HCT116 (cell line): Measurements from ENCODE around the gene DYDC2. TPM values are rescaled to one million over a fixed set of nuclear protein-coding genes. Genes with fewer than 3 reads are reported as not detected.

ENCODE experiments used
- ATAC-seq: fragments of 200-7000 bp; cut with Tn5 transposase; 2 replicates; pipeline ENCODE4 v1.9.1; 2020; ENCODE audit warnings: mild to moderate bottlenecking, moderate library complexity
- BruUV-seq: library from RNA; stranded (reverse); fragments of 400-500 nt; replicated peaks from 2 replicates; lab custom pipeline; 2021; lab: Mats Ljungman, UMichigan
- CTCF ChIA-PET: fragments of 300-600 bp; sonication (Branson Sonifier 250); formaldehyde crosslinking; loops from one replicate; lab custom pipeline; 2021; ENCODE audit warnings: antibody characterized with exemption; lab: Charles Lee
- POLR2A ChIA-PET: fragments of 300-600, 350-600 bp; sonication (Branson Sonifier 250); formaldehyde crosslinking; loops from one replicate; lab custom pipeline; 2021; ENCODE audit warnings: antibody characterized with exemption; lab: Charles Lee
- RAD21 ChIA-PET, 2 experiments: fragments of 300-600 bp; sonication (Branson Sonifier 250); formaldehyde crosslinking; loops; one replicate each; lab custom pipeline; 2023; ENCODE audit warnings: low total read pairs in 2 of 2; ENCODE audit not compliant: uncharacterized antibody in 2 of 2, unreplicated experiment in 2 of 2, low non-redundant PET in 1 of 2; lab: Charles Lee
- DNase-seq: peaks from one replicate; pipeline ENCODE4 v3.0.0-alpha.2; 2010; ENCODE audit warnings: low read depth, low spot score
- H2AFZ ChIP-seq: fragments of 200-600 bp; shearing (Covaris generic), sonication (generic); 2 replicates; pipeline ENCODE4 v1.6.1; 2017; ENCODE audit warnings: low read depth, mixed run types, mixed read lengths, antibody characterized with exemption, low read length; ENCODE audit not compliant: poor library complexity, severe bottlenecking
- H3K27ac ChIP-seq: 2 replicates; pipeline ENCODE4 v1.5.1; 2012; ENCODE audit warnings: low read depth, low read length
- H3K27me3 ChIP-seq: fragments of 200-600 bp; sonication (generic); 2 replicates; pipeline ENCODE4 v1.6.1; 2016; ENCODE audit warnings: mixed run types, low read length, mixed read lengths; ENCODE audit not compliant: insufficient read depth
- H3K36me3 ChIP-seq, 2 experiments: fragments of 200-500 bp in 1 of 2; fragments of 200-600 bp in 1 of 2; sonication (Bioruptor generic) in 1 of 2; sonication (generic) in 1 of 2; 2 replicates each; pipeline versions ENCODE4 v1.5.1 to v1.6.1; 2014 to 2016; ENCODE audit warnings: low read length in 2 of 2, inconsistent platforms in 1 of 2, mixed read lengths in 1 of 2, mixed run types in 1 of 2; ENCODE audit not compliant: insufficient read depth in 2 of 2, control insufficient read depth in 1 of 2
- H3K4me1 ChIP-seq, 2 experiments: fragments of 200-600 bp in 1 of 2; sonication (generic) in 1 of 2; 2 replicates each; pipeline versions ENCODE4 v1.5.1 to v1.6.1; 2012 to 2017; ENCODE audit warnings: low read length in 2 of 2, inconsistent platforms in 1 of 2, mild to moderate bottlenecking in 1 of 2, mixed read lengths in 1 of 2, mixed run types in 1 of 2, moderate library complexity in 1 of 2; ENCODE audit not compliant: insufficient read depth in 2 of 2, control insufficient read depth in 1 of 2
- H3K4me2 ChIP-seq: fragments of 200-600 bp; sonication (generic); 2 replicates; pipeline ENCODE4 v1.6.1; 2017; ENCODE audit warnings: mixed run types, low read length, mixed read lengths
- H3K4me3 ChIP-seq, 2 experiments: fragments of 200-600 bp in 1 of 2; sonication (generic) in 1 of 2; replicated peaks in 1 of 2; 2 replicates each; pipeline ENCODE4 v1.5.1; 2011 to 2016; ENCODE audit warnings: low read length in 2 of 2, control low read depth in 1 of 2, low read depth in 1 of 2, mild to moderate bottlenecking in 1 of 2, mixed read lengths in 1 of 2, mixed run types in 1 of 2
- H3K79me2 ChIP-seq: fragments of 200-600 bp; sonication (generic); 2 replicates; pipeline ENCODE4 v1.6.1; 2017; ENCODE audit warnings: mild to moderate bottlenecking, mixed run types, low read length, moderate library complexity, mixed read lengths; ENCODE audit not compliant: insufficient read depth
- H3K9ac ChIP-seq: fragments of 200-600 bp; sonication (generic); 2 replicates; pipeline ENCODE4 v1.6.1; 2016; ENCODE audit warnings: low read length, mixed read lengths
- H3K9me2 ChIP-seq: fragments of 200-600 bp; sonication (generic), shearing (Covaris generic); 2 replicates; pipeline ENCODE4 v1.6.1; 2017; ENCODE audit warnings: mixed run types, mild to moderate bottlenecking, moderate library complexity; ENCODE audit not compliant: insufficient read depth
- H3K9me3 ChIP-seq, 2 experiments: fragments of 200-500 bp in 1 of 2; fragments of 200-600 bp in 1 of 2; sonication (Bioruptor generic) in 1 of 2; sonication (generic) in 1 of 2; 2 replicates each; pipeline ENCODE4 v1.6.1; 2014 to 2017; ENCODE audit warnings: low read length in 2 of 2, mixed read lengths in 2 of 2, inconsistent platforms in 1 of 2, low read depth in 1 of 2, mild to moderate bottlenecking in 1 of 2, mixed run types in 1 of 2, moderate library complexity in 1 of 2; ENCODE audit not compliant: control insufficient read depth in 1 of 2, insufficient read depth in 1 of 2
- H4K20me1 ChIP-seq: fragments of 200-600 bp; sonication (generic), shearing (Covaris generic); 2 replicates; pipeline ENCODE4 v1.6.1; 2017; ENCODE audit warnings: mixed run types, mild to moderate bottlenecking, moderate library complexity; ENCODE audit not compliant: insufficient read depth
- EGR1 ChIP-seq: IDR thresholded peaks from 2 replicates; pipeline ENCODE4 v1.6.1; 2012; ENCODE audit warnings: low read depth
- EZH2phosphoT487 ChIP-seq: fragments of 200-600 bp; IDR thresholded peaks from 2 replicates; pipeline ENCODE4 v1.6.1; 2018; ENCODE audit warnings: antibody characterized with exemption, borderline replicate concordance
- JUND ChIP-seq: IDR thresholded peaks from 2 replicates; pipeline ENCODE4 v1.6.1; 2012
- POLR2A ChIP-seq: IDR thresholded peaks from 2 replicates; pipeline ENCODE4 v1.7.0; 2011; ENCODE audit warnings: borderline replicate concordance; ENCODE audit not compliant: insufficient read depth, insufficient read length; ENCODE audit errors: extremely low read depth
- POLR2AphosphoS5 ChIP-seq: IDR thresholded peaks from 2 replicates; pipeline ENCODE4 v1.6.1; 2011; ENCODE audit warnings: mild to moderate bottlenecking, low read depth, low read length, moderate library complexity
- SIN3A ChIP-seq: IDR thresholded peaks from 2 replicates; pipeline ENCODE4 v1.6.1; 2012; ENCODE audit warnings: low read depth
- TCF7L2 ChIP-seq: IDR thresholded peaks from 2 replicates; pipeline ENCODE4 v1.7.0; 2011; ENCODE audit warnings: borderline replicate concordance, inconsistent platforms; ENCODE audit not compliant: insufficient read depth, insufficient read length; ENCODE audit errors: extremely low read depth
- ZNF274 ChIP-seq: fragments of 200-500 bp; sonication (Bioruptor generic); IDR thresholded peaks from 2 replicates; pipeline ENCODE4 v1.6.1; 2014; ENCODE audit warnings: mild to moderate bottlenecking, low read depth, low read length, inconsistent platforms
- intact Hi-C: fragments of 100-400 bp; cut with micrococcal nuclease; formaldehyde crosslinking; loops from 2 replicates; pipeline ENCODE4 v1.10.0; 2022
- total RNA-seq: library from RNA; stranded (reverse); gene quantifications from one replicate; pipeline ENCODE4 v1.2.1, GENCODE V29; 2021; ENCODE audit not compliant: unreplicated experiment
- TF ChIP-seq, protein P1 (sequence below): IDR thresholded peaks from 2 replicates; pipeline ENCODE4 v1.6.1; 2011; ENCODE audit warnings: mild to moderate bottlenecking, low read length, moderate library complexity; ENCODE audit not compliant: insufficient replicate concordance; ENCODE audit errors: extremely low read depth
- TF ChIP-seq, protein P2 (sequence below): IDR thresholded peaks from 2 replicates; pipeline ENCODE4 v1.6.1; 2012; ENCODE audit warnings: low read depth

DYDC2 gene
- total RNA-seq, 1 experiment from 2014 or later, result not detected

DNA sequence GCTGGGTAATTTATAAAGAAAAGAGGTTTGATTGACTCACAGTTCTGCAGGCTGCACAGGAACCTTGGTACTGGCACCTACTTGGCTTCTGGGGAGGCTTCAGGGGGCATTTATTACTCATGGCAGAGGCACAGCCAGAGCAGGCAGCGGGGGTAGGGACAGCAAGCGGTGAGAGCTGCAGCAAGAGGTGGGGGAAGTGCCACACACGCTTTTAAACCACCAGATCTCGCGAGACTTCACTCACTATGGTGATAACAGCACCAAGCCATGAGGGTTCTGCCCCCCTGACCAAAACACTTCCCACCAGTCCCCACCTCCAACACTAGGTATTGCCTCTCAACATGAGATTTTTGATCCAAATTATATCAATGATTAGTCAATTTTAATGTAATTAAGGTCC, 43.1 kb upstream of the DYDC2 start:
- ChIA-PET RAD21 (no interaction called here), POLR2A (no interaction called here), CTCF (no interaction called here)
- H3K27me3 ChIP-seq, result no peaks in the 10 kb centered on the region
- H2AFZ ChIP-seq, result no peak overlapping the region
- no peak overlapping the region for H3K27ac ChIP-seq
- H3K4me2 ChIP-seq, result no peak overlapping the region
- H3K9ac ChIP-seq, result no peak overlapping the region
- BruUV-seq, result no TSS peak
- no peaks in the 10 kb centered on the region for H3K9me2 ChIP-seq
- ATAC-seq (no peak), DNase-seq (no peak)
- intact Hi-C loops, result no loop called here
- no peaks in the 10 kb centered on the region for H4K20me1 ChIP-seq
- no peaks in the 10 kb centered on the region for H3K36me3 ChIP-seq
- no peak for TF ChIP-seq TCF7L2
- no peak for TF ChIP-seq POLR2A
- TF ChIP-seq EZH2phosphoT487, result no peak
- TF ChIP-seq, protein P1, sequence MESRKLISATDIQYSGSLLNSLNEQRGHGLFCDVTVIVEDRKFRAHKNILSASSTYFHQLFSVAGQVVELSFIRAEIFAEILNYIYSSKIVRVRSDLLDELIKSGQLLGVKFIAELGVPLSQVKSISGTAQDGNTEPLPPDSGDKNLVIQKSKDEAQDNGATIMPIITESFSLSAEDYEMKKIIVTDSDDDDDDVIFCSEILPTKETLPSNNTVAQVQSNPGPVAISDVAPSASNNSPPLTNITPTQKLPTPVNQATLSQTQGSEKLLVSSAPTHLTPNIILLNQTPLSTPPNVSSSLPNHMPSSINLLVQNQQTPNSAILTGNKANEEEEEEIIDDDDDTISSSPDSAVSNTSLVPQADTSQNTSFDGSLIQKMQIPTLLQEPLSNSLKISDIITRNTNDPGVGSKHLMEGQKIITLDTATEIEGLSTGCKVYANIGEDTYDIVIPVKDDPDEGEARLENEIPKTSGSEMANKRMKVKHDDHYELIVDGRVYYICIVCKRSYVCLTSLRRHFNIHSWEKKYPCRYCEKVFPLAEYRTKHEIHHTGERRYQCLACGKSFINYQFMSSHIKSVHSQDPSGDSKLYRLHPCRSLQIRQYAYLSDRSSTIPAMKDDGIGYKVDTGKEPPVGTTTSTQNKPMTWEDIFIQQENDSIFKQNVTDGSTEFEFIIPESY, result no peak
- no peak for TF ChIP-seq JUND
- no peak for TF ChIP-seq ZNF274
- no peak for TF ChIP-seq POLR2AphosphoS5
- TF ChIP-seq EGR1, result no peak
- no peak for TF ChIP-seq SIN3A
- TF ChIP-seq, protein P2, sequence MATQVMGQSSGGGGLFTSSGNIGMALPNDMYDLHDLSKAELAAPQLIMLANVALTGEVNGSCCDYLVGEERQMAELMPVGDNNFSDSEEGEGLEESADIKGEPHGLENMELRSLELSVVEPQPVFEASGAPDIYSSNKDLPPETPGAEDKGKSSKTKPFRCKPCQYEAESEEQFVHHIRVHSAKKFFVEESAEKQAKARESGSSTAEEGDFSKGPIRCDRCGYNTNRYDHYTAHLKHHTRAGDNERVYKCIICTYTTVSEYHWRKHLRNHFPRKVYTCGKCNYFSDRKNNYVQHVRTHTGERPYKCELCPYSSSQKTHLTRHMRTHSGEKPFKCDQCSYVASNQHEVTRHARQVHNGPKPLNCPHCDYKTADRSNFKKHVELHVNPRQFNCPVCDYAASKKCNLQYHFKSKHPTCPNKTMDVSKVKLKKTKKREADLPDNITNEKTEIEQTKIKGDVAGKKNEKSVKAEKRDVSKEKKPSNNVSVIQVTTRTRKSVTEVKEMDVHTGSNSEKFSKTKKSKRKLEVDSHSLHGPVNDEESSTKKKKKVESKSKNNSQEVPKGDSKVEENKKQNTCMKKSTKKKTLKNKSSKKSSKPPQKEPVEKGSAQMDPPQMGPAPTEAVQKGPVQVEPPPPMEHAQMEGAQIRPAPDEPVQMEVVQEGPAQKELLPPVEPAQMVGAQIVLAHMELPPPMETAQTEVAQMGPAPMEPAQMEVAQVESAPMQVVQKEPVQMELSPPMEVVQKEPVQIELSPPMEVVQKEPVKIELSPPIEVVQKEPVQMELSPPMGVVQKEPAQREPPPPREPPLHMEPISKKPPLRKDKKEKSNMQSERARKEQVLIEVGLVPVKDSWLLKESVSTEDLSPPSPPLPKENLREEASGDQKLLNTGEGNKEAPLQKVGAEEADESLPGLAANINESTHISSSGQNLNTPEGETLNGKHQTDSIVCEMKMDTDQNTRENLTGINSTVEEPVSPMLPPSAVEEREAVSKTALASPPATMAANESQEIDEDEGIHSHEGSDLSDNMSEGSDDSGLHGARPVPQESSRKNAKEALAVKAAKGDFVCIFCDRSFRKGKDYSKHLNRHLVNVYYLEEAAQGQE, result no peak
- H3K9me3 ChIP-seq, result no peaks in the 10 kb centered on the region
- H3K4me1 ChIP-seq, result no peaks in the 10 kb centered on the region
- H3K79me2 ChIP-seq, result no peaks in the 10 kb centered on the region
- no peak overlapping the region for H3K4me3 ChIP-seq
